D721Med (cell line): ENCODE data around the gene PPTC7.
"Not testable (repeated sequence)": the region's sequence is repeated elsewhere in the genome, so short reads cannot be mapped to it uniquely, and the experiment has no call there.

Experiments used
- DNase-seq: peaks from one replicate; pipeline ENCODE4 v3.0.0; 2011; ENCODE audit warnings: low spot score; ENCODE audit not compliant: insufficient read length
- FAIRE-seq: peaks from 2 replicates; lab custom pipeline; 2011; peaks lifted over from hg19 to GRCh38; lab: Jason Lieb, UNC
- TF ChIP-seq, protein P1 (sequence below): IDR thresholded peaks from 2 replicates; pipeline ENCODE4 v1.5.1; 2012; ENCODE audit warnings: mild to moderate bottlenecking, control low read depth; ENCODE audit not compliant: insufficient read depth; ENCODE audit errors: missing control alignments

Gene PPTC7

DNA sequence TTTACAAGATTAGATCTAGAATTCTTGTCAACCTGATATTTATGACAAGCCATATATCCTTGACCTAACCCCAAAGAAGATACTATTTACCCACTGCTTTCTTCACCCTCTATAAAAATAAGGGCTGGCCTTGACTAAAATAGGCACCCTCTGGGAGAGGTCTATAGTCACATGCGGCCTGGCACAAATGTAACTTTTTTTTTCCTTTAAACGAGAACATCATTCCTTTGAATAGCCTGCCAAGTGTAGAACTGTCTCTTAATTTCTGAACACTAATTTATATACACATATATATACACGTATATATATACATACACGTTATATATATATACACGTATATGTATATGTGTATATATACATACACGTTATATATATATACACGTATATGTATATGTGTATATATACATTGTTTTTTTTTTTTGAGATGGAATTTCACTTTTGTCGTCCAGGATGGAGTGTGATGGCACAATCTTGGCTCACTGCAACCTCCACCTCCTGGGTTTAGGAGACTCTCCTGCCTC, 18.6 kb downstream of the PPTC7 start:
- FAIRE-seq (no peak), DNase-seq (no peak)
- TF ChIP-seq, protein P1, sequence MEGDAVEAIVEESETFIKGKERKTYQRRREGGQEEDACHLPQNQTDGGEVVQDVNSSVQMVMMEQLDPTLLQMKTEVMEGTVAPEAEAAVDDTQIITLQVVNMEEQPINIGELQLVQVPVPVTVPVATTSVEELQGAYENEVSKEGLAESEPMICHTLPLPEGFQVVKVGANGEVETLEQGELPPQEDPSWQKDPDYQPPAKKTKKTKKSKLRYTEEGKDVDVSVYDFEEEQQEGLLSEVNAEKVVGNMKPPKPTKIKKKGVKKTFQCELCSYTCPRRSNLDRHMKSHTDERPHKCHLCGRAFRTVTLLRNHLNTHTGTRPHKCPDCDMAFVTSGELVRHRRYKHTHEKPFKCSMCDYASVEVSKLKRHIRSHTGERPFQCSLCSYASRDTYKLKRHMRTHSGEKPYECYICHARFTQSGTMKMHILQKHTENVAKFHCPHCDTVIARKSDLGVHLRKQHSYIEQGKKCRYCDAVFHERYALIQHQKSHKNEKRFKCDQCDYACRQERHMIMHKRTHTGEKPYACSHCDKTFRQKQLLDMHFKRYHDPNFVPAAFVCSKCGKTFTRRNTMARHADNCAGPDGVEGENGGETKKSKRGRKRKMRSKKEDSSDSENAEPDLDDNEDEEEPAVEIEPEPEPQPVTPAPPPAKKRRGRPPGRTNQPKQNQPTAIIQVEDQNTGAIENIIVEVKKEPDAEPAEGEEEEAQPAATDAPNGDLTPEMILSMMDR, result no peak

DNA sequence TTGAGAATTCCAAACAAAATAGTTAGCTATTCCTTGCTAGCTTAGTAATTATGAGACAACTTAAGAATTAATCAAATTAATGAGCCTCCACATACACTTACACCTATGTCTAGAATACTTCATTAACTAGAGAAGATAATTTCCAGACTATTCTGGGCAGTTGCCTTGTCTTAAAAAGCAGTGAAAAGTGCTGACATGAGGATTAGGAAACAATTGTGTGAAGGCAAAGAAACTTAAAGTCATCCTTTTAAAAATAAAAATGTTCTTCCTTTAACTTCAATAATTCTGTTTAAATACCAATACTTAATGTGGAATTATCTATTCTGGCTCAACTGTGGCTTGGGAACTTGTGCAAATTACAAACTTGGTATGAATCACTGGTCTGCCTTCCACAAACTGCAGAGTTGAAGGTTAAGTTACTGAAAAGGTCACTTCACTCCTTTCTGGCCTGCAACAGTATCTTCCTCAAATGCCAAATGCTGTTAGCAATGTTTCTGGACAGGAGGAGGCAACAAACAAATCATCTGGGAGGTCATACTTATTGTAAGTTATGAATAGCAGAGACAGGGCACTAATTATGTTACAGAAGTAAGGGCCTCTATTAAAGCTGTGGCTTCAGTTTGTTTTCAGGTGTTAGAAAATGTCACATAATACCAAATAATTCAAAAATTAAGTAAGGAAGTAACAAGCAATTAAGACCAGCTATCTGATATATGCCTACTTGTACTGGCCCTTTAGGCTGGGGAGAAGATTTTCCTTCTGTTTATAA, 19.2 kb downstream of the PPTC7 start:
- no peak for DNase-seq

DNA sequence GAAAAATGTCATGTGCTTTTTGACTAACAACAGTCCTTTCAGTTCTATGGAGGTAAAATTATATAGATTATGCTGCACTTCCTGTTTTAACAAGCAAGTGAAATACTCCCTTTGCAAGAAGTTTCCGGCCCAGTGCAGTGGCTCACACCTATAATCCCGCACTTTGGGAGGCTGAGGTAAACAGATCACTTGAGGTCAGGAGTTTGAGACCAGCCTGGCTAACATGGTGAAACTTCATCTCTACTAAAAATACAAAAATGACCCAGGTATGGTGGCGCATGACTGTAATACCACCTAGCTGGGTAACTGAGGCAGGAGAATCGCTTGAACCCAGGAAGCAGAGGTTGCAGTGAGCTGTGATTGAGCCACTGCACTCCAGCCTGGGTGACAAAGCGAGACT, 20.7 kb downstream of the PPTC7 start:
- FAIRE-seq, DNase-seq: not testable (repeated sequence)

More for the DNA sequence above, 19.2 kb downstream of the PPTC7 start:
- TF ChIP-seq, protein P1, result no peak
- FAIRE-seq, result no peak

DNA sequence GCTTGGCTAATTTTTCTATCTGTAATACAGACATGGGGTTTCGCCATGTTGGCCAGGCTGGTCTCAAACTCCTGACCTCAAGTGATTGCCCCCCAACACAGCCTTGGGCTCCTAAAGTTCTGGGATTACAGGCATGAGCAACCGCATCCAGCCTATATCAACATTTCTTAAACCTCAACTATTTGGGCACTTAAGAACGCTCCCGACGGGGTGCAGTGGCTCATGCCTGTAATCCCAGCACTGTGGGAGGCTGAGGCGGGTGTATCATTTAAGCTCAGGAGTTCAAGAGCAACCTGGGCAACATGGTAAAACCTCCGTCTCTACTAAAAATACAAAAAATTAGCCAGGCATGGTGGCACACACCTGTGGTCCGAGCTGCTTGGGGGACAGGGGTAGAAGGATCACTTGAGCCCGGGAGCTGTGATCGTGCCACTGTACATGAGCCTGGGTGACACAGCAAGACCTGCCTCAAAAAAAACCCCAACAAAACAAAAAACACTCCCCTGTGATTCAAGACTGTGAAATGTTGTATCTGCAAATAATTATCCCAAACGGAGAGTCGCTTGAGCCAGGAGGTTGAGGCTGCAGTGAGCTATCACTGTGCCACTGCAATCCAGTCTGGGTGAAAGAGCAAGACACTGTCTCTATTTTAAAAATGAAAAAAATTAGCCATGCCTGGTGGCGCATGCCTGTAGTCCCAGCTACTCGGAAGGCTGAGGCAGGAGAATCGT, 21.5 kb downstream of the PPTC7 start:
- TF ChIP-seq, protein P1, result no peak
- DNase-seq, result no peak
- FAIRE-seq, result no peak

DNA sequence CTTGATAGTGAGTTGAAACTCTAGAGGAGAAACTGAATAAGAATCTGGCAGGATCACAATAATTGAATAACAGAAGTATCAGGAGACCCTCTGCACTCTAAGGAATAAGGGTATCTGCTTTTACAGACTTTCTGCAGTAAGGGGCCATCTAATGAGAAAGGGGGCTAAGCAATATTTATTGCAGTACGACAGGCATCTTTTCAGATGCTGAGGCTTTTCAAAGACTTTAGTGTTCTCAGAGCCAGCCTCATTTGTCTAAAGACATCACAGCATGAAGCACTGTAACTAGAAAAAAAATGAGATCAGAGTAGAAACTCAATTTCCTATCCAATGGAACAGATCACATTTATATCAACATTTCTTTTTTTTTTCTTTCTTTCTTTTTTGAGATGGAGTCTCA, 22.2 kb downstream of the PPTC7 start:
- no peak for FAIRE-seq
- no peak for DNase-seq
- TF ChIP-seq, protein P1, result no peak

DNA sequence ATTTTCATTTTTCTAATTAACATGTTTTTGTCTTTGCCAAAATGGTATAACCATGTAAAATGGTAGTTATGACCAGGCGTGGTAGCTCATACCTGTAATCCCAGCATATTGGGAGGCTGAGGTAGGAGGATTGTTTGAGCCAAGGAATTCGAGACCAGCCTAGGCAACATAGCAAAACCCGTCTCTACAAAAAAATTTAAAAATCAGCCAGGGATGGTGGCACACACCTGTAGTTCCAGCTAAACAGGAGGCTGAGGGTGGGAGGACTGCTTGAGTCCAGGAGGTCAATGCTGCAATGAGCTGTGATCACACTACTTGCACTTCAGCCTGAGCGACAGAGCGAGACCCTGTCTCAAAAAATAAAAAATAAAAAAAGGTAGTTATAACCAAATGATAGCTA, 23.1 kb downstream of the PPTC7 start:
- TF ChIP-seq, protein P1, result no peak
- DNase-seq (no peak), FAIRE-seq (no peak)

DNA sequence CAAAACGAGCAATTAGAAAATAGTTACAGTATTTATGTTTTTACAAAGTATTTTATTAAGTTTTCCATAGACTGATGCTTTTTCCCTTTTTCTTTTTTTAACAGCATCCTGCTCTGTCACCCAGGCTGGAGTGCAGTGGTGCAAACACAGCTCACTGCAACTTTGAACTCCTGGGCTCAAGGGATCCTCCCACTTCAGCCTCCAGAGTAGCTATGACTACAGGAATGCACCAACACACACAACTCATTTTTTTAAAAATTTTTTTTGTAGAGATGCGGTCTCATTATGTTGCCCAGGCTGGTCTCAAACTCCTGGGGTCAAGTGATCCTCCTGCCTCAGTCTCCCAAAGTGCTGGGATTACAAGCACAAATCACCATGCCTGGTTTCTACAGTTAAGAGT, 24.2 kb downstream of the PPTC7 start:
- DNase-seq, FAIRE-seq: not testable (repeated sequence)

DNA sequence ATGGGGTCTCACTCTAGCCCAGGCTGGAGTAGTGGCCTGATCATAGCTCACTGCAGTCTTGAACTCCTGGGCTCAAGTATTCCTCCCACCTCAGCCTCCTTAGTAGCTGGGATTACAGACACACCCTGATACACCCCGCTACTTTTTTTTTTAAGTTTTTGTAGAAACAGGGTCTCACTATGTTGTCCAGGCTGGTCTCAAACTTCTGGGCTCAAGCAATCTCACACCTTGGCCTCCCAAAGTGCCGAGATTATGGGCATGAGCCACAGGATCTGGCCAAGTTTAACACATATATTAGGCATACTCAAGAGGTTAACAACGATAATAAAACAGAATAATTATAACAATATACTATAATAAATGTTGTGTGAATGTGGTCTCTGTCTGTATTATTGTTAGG, 25.8 kb downstream of the PPTC7 start:
- FAIRE-seq, result no peak
- TF ChIP-seq, protein P1, result no peak
- no peak for DNase-seq
